HepG2 (cell line): Measurements from ENCODE around the gene ZNF616. TPM values are rescaled to one million over a fixed set of nuclear protein-coding genes. Genes with fewer than 3 reads are reported as not detected.

Experiments
- BCLAF1 ChIP-seq: fragments of 450-650 bp; IDR thresholded peaks from 2 replicates; pipeline ENCODE4 v1.6.1; 2017; ENCODE audit warnings: mild to moderate bottlenecking
- HMGXB4 ChIP-seq, 2 experiments: sonication (generic) in 1 of 2; formaldehyde crosslinking in 1 of 2; IDR thresholded peaks; 2 replicates each; pipeline versions ENCODE4 v1.4.0 to v1.6.1; 2018 to 2020; ENCODE audit warnings: missing genetic modification reagents in 2 of 2, borderline replicate concordance in 1 of 2, low read depth in 1 of 2, mild to moderate bottlenecking in 1 of 2, missing biosample characterization in 1 of 2
- MBNL3 ChIP-seq: fragments of 250-450 bp; sonication (Bioruptor Pico); conservative IDR thresholded peaks from 2 replicates; pipeline ENCODE4 v1.8.0; 2022; ENCODE audit warnings: mild to moderate bottlenecking, inconsistent platforms
- POLR2AphosphoS2 ChIP-seq: IDR thresholded peaks from 2 replicates; pipeline ENCODE4 v1.6.1; 2011; ENCODE audit warnings: low read depth, low read length, improper control_type of control experiment
- RNF219 ChIP-seq: sonication (generic); formaldehyde crosslinking; IDR thresholded peaks from 2 replicates; pipeline ENCODE4 v1.5.0; 2020; ENCODE audit warnings: mild to moderate bottlenecking, missing genetic modification reagents
- SMYD3 ChIP-seq: sonication (generic); formaldehyde crosslinking; IDR thresholded peaks from 2 replicates; pipeline ENCODE4 v1.8.1; 2023; ENCODE audit warnings: mild to moderate bottlenecking, missing genetic modification reagents
- TEAD3 ChIP-seq: optimal IDR thresholded peaks from 2 replicates; pipeline ENCODE3; 2016; ENCODE audit warnings: borderline replicate concordance
- ZBTB3 ChIP-seq: sonication (generic); formaldehyde crosslinking; IDR thresholded peaks from 2 replicates; pipeline ENCODE4 v1.4.0; 2020; ENCODE audit warnings: low read depth, mild to moderate bottlenecking, moderate library complexity, missing genetic modification reagents, borderline replicate concordance
- ZFP90 ChIP-seq: sonication (generic); formaldehyde crosslinking; IDR thresholded peaks from 2 replicates; pipeline ENCODE4 v1.8.0; 2022; ENCODE audit warnings: missing genetic modification reagents, mild to moderate bottlenecking, inconsistent platforms, borderline replicate concordance
- ZKSCAN5 ChIP-seq: sonication (generic); formaldehyde crosslinking; IDR thresholded peaks from 2 replicates; pipeline ENCODE4 v1.5.1; 2020; ENCODE audit warnings: mild to moderate bottlenecking, missing genetic modification reagents
- ZNF296 ChIP-seq: sonication (generic); formaldehyde crosslinking; conservative IDR thresholded peaks from 2 replicates; pipeline ENCODE4 v1.5.0; 2020; ENCODE audit warnings: mild to moderate bottlenecking, missing genetic modification reagents
- ZNF512 ChIP-seq: sonication (generic); formaldehyde crosslinking; IDR thresholded peaks from 2 replicates; pipeline ENCODE4 v1.4.0; 2020; ENCODE audit warnings: mild to moderate bottlenecking, missing genetic modification reagents
- ZNF670 ChIP-seq: sonication (generic); formaldehyde crosslinking; IDR thresholded peaks from 2 replicates; pipeline ENCODE4 v1.8.0; 2022; ENCODE audit warnings: mild to moderate bottlenecking, missing genetic modification reagents, borderline replicate concordance
- polyA plus RNA-seq, 8 experiments: library from polyadenylated mRNA; depleted of rRNA in 3 of 8; stranded (reverse) in 7 of 8; unstranded in 1 of 8; fragments of >200 nt; fragmentation: Illumina TruSeq in 4 of 8; extraction: Trizol in 4 of 8; gene quantifications; 2 replicates each; pipeline versions ENCODE4 v1.2.1 to v1.2.3, GENCODE V29; 2011 to 2016; ENCODE audit warnings: low read depth in 4 of 8, missing spikeins in 1 of 8, mixed read lengths in 1 of 8; ENCODE audit not compliant: insufficient read depth in 1 of 8
- total RNA-seq, 5 experiments: library from RNA; depleted of rRNA; stranded (reverse); fragments of >200 nt; fragmentation: Illumina TruSeq; extraction: Trizol; gene quantifications; 2 replicates each; pipeline ENCODE4 v1.2.3, GENCODE V29; 2016; ENCODE audit warnings: low read depth in 1 of 5
- TF ChIP-seq, protein P1 (sequence below): sonication (generic); formaldehyde crosslinking; conservative IDR thresholded peaks from 2 replicates; pipeline ENCODE4 v1.5.0; 2020; ENCODE audit warnings: missing genetic modification reagents
- TF ChIP-seq, protein P2 (sequence below): sonication (generic); formaldehyde crosslinking; IDR thresholded peaks from 2 replicates; pipeline ENCODE4 v1.4.0; 2020; ENCODE audit warnings: missing genetic modification reagents

ZNF616 gene
- total and polyA plus RNA-seq, 2 of the 13 experiments (the other 11 are each of a cell fraction or from before 2014, with no cell fraction given), result 2.2 to 10.4 TPM

- TF ChIP-seq HMGXB4 (CRISPR knock-in tag; IDR thresholded peaks at IDR 0.05; ENCODE audit: borderline replicate concordance in 1 of 2, low read depth in 1 of 2) (peak; percentile 91 to 98), RNF219 (CRISPR knock-in tag) (no peak), ZKSCAN5 (CRISPR knock-in tag) (0 out of 2 replicates have a peak, but pooled peaks have one; percentile 22), MBNL3 (CRISPR knock-in tag) (no peak), ZFP90 (CRISPR knock-in tag) (no peak), POLR2AphosphoS2 (no peak), ZNF296 (CRISPR knock-in tag) (no peak), BCLAF1 (no peak), ZNF512 (CRISPR knock-in tag) (no peak), TEAD3 (CRISPR knock-in tag) (peak; percentile 42), ZBTB3 (no peak), ZNF670 (peak; percentile 89; the same call in 1 of the 2 replicates), SMYD3 (CRISPR knock-in tag) (no peak)
- TF ChIP-seq, protein P1, sequence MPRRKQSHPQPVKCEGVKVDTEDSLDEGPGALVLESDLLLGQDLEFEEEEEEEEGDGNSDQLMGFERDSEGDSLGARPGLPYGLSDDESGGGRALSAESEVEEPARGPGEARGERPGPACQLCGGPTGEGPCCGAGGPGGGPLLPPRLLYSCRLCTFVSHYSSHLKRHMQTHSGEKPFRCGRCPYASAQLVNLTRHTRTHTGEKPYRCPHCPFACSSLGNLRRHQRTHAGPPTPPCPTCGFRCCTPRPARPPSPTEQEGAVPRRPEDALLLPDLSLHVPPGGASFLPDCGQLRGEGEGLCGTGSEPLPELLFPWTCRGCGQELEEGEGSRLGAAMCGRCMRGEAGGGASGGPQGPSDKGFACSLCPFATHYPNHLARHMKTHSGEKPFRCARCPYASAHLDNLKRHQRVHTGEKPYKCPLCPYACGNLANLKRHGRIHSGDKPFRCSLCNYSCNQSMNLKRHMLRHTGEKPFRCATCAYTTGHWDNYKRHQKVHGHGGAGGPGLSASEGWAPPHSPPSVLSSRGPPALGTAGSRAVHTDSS (CRISPR knock-in tag), result no peak
- TF ChIP-seq, protein P2, sequence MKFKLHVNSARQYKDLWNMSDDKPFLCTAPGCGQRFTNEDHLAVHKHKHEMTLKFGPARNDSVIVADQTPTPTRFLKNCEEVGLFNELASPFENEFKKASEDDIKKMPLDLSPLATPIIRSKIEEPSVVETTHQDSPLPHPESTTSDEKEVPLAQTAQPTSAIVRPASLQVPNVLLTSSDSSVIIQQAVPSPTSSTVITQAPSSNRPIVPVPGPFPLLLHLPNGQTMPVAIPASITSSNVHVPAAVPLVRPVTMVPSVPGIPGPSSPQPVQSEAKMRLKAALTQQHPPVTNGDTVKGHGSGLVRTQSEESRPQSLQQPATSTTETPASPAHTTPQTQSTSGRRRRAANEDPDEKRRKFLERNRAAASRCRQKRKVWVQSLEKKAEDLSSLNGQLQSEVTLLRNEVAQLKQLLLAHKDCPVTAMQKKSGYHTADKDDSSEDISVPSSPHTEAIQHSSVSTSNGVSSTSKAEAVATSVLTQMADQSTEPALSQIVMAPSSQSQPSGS, result no peak; the same call in 1 of the 2 replicates
These were observed at the start of gene ZNF616 (continued) for GRCh38 chr19:52139252-52140031.
